Dermis microvascular lymphatic vessel endothelial cell (primary cell): ENCODE data around the gene JAKMIP1. TPM values are rescaled to one million over a fixed set of nuclear protein-coding genes. Genes with fewer than 3 reads are reported as not detected.
A peak's percentile ranks its signal among the peaks of the same experiment; 100 is the strongest.

Experiments
- DNase-seq, 2 donors: peaks; one replicate each; pipeline versions ENCODE4 v3.0.0 to v3.0.0-alpha.2; 2010; ENCODE audit warnings: low read depth in 2 of 2
- total RNA-seq: library from RNA; depleted of rRNA; stranded (reverse); fragments of >200 nt; gene quantifications from 2 replicates; pipeline ENCODE4 v1.2.1, GENCODE V29; 2014

Gene JAKMIP1
- total RNA-seq, 1 donor from 2014 or later, result not detected

- DNase-seq, result no peak
Measured at GRCh38 chr4:6204871-6205566, 4.7 kb upstream of the JAKMIP1 start.

- DNase-seq, result no peak
Measured at GRCh38 chr4:6204098-6204497, 3.7 kb upstream of the JAKMIP1 start.

GRCh38 chr4:6201580-6202091 is 1.3 kb upstream of the JAKMIP1 start:
- DNase-seq, result no peak

- no peak for DNase-seq
Measured at GRCh38 chr4:6200922-6201362, 593 bp upstream of the JAKMIP1 start.

GRCh38 chr4:6199422-6199921 is 877 bp downstream of the JAKMIP1 start:
- no peak for DNase-seq

GRCh38 chr4:6198768-6199421 is 1.5 kb downstream of the JAKMIP1 start:
- DNase-seq, result no peak

DNA sequence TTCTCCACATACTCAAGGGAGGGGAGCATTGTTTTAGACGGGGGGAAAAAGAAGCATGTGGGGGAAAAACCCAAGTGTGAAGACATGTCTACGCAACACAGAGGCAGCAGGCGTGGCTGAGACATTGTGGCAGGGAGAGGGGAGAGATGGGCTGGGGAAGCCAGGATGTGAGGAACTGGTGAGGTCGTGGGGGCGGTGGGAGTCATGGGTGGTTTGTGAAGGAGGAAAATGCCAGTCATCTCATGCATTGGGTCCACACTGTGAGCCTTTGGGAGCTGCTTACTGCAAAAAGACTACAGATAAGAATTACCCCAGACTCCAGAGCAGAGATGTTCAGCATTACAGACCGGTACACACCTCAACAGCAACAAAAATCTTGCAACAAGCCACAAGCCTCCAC is 2.1 kb downstream of the JAKMIP1 start:
- DNase-seq, result no peak

DNA sequence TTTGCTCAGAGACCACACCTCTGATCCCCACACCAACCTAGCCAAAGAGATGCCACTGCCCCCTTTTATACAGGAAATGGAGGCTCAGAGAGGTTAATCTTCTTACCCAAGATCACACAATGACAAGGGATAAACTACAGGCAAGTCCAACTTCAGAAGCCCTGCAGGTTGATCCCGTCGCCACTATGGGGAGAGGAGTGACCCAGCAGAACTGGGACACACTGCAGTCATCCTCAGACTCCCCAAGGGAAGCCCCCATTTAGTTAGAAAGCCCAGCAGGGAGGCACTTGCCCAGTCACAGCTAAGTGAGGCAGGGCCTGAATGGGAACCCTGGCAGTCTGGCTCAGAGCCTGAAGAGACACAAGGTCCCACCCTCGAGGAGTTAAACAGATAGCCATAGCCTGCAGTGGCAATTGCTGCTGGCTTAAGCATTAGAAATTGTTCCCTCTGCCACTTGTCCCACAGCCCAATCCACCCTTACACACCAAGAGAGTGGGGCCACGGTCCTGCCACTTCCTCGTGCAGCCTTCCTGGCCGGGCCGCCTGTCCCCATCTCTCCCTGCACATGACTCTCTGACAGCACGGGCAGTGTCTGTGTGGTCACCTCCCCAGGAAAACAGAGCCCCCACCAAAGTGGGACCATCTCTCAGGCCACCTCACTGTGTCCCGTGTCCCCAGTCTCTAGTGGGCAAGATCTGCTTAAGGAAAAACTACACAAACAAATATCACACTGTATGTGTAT is 2.7 kb downstream of the JAKMIP1 start:
- no peak for DNase-seq

- DNase-seq, result no peak
Measured at GRCh38 chr4:6196871-6197270, 3.5 kb downstream of the JAKMIP1 start.

- no peak for DNase-seq
Measured at GRCh38 chr4:6196324-6196723, 4.0 kb downstream of the JAKMIP1 start.

DNA sequence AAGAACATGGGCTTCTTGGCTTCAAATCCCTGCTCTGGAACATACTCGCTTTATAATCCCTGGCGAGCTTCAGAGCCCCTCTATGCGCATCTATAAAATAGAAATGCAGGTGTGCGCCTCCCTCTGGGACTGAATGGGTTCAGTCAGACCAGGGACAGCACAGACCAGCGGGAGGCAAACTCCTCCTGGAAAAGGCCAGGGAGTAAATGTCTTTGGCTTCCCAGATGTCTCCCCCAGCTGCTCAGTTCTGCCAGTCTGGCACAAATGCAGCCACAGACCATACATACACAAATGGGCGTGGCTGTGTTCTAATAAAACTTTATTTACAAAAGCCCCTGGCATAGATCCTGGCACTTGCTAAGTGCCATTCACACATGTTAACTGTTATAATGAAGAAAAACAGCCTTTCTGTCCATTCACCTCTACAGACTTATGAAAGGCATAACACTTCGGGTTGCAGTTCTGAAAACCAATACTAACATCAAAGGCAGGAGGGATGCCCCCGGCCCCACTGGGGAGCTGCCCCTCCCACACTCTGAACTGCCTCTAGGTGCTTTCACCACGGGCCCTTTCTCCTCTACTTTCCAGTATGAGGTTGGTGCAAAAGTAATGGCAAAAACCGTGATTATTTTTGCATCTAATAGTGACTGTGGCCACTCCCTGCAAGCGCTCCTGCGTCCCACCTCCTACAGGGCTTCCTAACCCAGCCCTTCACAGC is 4.6 kb downstream of the JAKMIP1 start:
- DNase-seq, result no peak

- DNase-seq, result no peak
Measured at GRCh38 chr4:6194458-6195195, 5.7 kb downstream of the JAKMIP1 start.

- no peak for DNase-seq
Measured at GRCh38 chr4:6193399-6193798, 7.0 kb downstream of the JAKMIP1 start.

- peak; percentile 8 to 20 for DNase-seq
Measured at GRCh38 chr4:6192245-6192644, 8.1 kb downstream of the JAKMIP1 start.

GRCh38 chr4:6191448-6192130 is 8.8 kb downstream of the JAKMIP1 start:
- DNase-seq, result no peak

GRCh38 chr4:6190486-6190885 is 9.9 kb downstream of the JAKMIP1 start:
- DNase-seq, result no peak

- no peak for DNase-seq
Measured at GRCh38 chr4:6189511-6189910, 10.8 kb downstream of the JAKMIP1 start.

- DNase-seq, result no peak
Measured at GRCh38 chr4:6188687-6189305, 11.6 kb downstream of the JAKMIP1 start.

DNA sequence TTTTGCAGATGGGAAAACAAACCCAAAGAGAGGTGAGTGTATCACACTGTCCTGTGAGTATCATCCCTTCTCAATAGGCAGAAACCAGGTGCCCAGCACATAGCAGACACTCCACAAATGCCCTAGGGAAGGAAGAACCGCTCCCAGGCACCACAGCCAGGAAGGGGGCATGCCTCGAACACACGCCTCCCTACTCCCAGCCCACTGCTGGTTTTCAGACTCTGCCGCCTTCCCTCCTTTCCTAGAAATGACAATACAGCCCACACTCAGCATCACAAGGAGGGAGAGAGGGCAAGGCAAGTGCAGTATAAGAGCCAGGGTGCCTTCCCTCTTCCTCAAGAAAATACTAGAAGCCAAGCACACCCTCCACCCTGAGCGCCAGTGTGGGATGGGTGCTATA is 16.2 kb downstream of the JAKMIP1 start:
- DNase-seq, result no peak

DNA sequence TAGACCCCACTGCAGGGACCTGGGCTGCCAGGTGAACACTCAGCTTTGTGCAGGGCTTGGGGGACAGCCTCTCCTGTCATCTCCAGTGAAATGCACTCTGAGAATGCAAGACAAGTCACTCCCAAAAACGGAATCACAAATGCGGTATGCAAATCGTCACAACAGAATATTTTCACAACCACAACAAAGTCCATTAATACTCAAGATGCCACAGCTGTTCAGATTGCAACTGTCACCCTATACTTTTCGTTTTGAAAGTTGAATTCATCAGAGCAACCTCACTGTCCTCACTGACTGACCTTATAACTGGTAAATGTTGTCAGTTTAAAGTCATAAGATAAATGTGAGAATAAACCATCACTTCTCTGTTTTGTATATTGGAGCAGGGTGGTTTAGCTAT is 16.6 kb downstream of the JAKMIP1 start:
- DNase-seq, result no peak
